MM.1S (cell line): ENCODE data around the gene VAX1.

Experiments
- DNase-seq: peaks from one replicate; pipeline ENCODE4 v3.0.0-alpha.2; 2015
- H2AFZ ChIP-seq: fragments of 300-600 bp; sonication (generic); 2 replicates; pipeline ENCODE4 v1.6.0; 2016; ENCODE audit warnings: antibody characterized with exemption, low read length
- H3F3A ChIP-seq: fragments of 300-600 bp; sonication (generic); 2 replicates; pipeline ENCODE4 v1.6.1; 2016; ENCODE audit warnings: mild to moderate bottlenecking, antibody characterized with exemption, low read length, moderate library complexity, mixed read lengths; ENCODE audit not compliant: insufficient read depth
- H3K27ac ChIP-seq: fragments of 300-600 bp; sonication (generic); 2 replicates; pipeline ENCODE4 v1.5.1; 2016; ENCODE audit warnings: mild to moderate bottlenecking, low read length
- H3K27me3 ChIP-seq: fragments of 300-600 bp; sonication (generic); replicated peaks from 2 replicates; pipeline ENCODE4 v1.6.0; 2016; ENCODE audit warnings: low read length; ENCODE audit not compliant: insufficient read depth
- H3K36me3 ChIP-seq: fragments of 300-600 bp; sonication (generic); replicated peaks from 2 replicates; pipeline ENCODE4 v1.6.1; 2016; ENCODE audit warnings: mild to moderate bottlenecking, low read length, mixed read lengths; ENCODE audit not compliant: insufficient read depth
- H3K4me1 ChIP-seq: fragments of 300-600 bp; sonication (generic); 2 replicates; pipeline ENCODE4 v1.6.1; 2016; ENCODE audit warnings: low read length, mixed read lengths
- H3K4me2 ChIP-seq: fragments of 300-600 bp; sonication (generic); 2 replicates; pipeline ENCODE4 v1.6.0; 2016; ENCODE audit warnings: low read depth, low read length
- H3K4me3 ChIP-seq: fragments of 300-600 bp; sonication (generic); 2 replicates; pipeline ENCODE4 v1.5.1; 2016; ENCODE audit warnings: low read length, mixed read lengths
- H3K79me2 ChIP-seq: fragments of 300-600 bp; sonication (generic); 2 replicates; pipeline ENCODE4 v1.6.1; 2016; ENCODE audit warnings: mixed run types, low read length, mixed read lengths
- H3K9ac ChIP-seq: fragments of 300-600 bp; sonication (generic); 2 replicates; pipeline ENCODE4 v1.6.1; 2016; ENCODE audit warnings: low read length, mixed read lengths
- H3K9me2 ChIP-seq: fragments of 300-600 bp; sonication (generic); replicated peaks from 2 replicates; pipeline ENCODE4 v1.6.1; 2016; ENCODE audit warnings: mild to moderate bottlenecking, low read length, mixed read lengths; ENCODE audit not compliant: insufficient read depth
- H3K9me3 ChIP-seq: fragments of 300-600 bp; sonication (generic); replicated peaks from 2 replicates; pipeline ENCODE4 v1.6.1; 2016; ENCODE audit warnings: mild to moderate bottlenecking, low read length, mixed read lengths; ENCODE audit not compliant: insufficient read depth
- H4K20me1 ChIP-seq: fragments of 300-600 bp; sonication (generic); 2 replicates; pipeline ENCODE4 v1.6.1; 2016; ENCODE audit warnings: mild to moderate bottlenecking, low read length, moderate library complexity, mixed read lengths; ENCODE audit not compliant: insufficient read depth
- EZH2 ChIP-seq: fragments of 300-600 bp; sonication (generic); optimal IDR thresholded peaks from 2 replicates; pipeline ENCODE3; 2017; ENCODE audit warnings: low read depth, mild to moderate bottlenecking, antibody characterized with exemption, low read length, mixed read lengths
- EZH2phosphoT487 ChIP-seq: fragments of 300-600 bp; sonication (generic); IDR thresholded peaks from 2 replicates; pipeline ENCODE4 v1.6.1; 2018; ENCODE audit warnings: antibody characterized with exemption, low read length
- TF ChIP-seq, protein P1 (sequence below): fragments of 300-600 bp; sonication (generic); IDR thresholded peaks from 2 replicates; pipeline ENCODE4 v1.5.1; 2016; ENCODE audit warnings: antibody characterized with exemption, low read length, mixed read lengths

The VAX1 gene

DNA sequence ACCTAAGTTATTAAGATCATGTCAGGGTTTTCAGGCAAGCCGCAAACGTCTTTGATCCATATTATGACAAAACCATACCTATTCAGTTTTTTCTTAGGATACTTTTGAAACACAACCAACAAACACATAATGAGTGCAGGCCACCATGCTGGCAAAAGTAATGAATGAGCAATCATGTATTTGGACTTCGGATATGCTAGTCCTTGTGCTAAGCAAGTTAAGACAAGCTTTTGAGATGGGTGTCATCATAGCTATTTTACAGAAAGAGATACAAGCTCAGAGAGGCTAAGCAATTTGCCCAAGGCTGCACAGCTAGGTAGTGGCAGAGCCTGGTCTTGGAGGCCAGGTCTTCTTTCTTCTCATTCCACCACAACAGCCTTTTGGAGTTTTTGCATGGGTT, 46.8 kb upstream of the VAX1 start:
- Histone ChIP-seq H3K9ac (no peak overlapping the region), H3K27me3 (no peaks in the 10 kb centered on the region), H3K9me3 (no peaks in the 10 kb centered on the region), H3K4me3 (no peak overlapping the region), H4K20me1 (no peaks in the 10 kb centered on the region), H3K79me2 (no peaks in the 10 kb centered on the region), H3K27ac (no peak overlapping the region), H3K4me1 (no peaks in the 10 kb centered on the region), H3K4me2 (no peak overlapping the region), H3F3A (no peaks in the 10 kb centered on the region), H3K9me2 (no peaks in the 10 kb centered on the region), H2AFZ (no peak overlapping the region), H3K36me3 (no peaks in the 10 kb centered on the region)
- no peak for DNase-seq
- TF ChIP-seq, protein P1, sequence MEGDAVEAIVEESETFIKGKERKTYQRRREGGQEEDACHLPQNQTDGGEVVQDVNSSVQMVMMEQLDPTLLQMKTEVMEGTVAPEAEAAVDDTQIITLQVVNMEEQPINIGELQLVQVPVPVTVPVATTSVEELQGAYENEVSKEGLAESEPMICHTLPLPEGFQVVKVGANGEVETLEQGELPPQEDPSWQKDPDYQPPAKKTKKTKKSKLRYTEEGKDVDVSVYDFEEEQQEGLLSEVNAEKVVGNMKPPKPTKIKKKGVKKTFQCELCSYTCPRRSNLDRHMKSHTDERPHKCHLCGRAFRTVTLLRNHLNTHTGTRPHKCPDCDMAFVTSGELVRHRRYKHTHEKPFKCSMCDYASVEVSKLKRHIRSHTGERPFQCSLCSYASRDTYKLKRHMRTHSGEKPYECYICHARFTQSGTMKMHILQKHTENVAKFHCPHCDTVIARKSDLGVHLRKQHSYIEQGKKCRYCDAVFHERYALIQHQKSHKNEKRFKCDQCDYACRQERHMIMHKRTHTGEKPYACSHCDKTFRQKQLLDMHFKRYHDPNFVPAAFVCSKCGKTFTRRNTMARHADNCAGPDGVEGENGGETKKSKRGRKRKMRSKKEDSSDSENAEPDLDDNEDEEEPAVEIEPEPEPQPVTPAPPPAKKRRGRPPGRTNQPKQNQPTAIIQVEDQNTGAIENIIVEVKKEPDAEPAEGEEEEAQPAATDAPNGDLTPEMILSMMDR: no peak
- TF ChIP-seq EZH2 (no peak), EZH2phosphoT487 (no peak)

- no peak for DNase-seq
- no peaks in the 10 kb centered on the region for H3K79me2 ChIP-seq
- no peaks in the 10 kb centered on the region for H3K4me1 ChIP-seq
- H3K4me3 ChIP-seq: no peak overlapping the region
- TF ChIP-seq EZH2 (no peak), EZH2phosphoT487 (no peak)
- TF ChIP-seq, protein P1: no peak
- no peak overlapping the region for H3K9ac ChIP-seq
- H3K9me2 ChIP-seq: no peaks in the 10 kb centered on the region
- no peaks in the 10 kb centered on the region for H3K9me3 ChIP-seq
- no peaks in the 10 kb centered on the region for H3K36me3 ChIP-seq
- no peak overlapping the region for H2AFZ ChIP-seq
- H3K27me3 ChIP-seq: no peaks in the 10 kb centered on the region
- no peak overlapping the region for H3K27ac ChIP-seq
- H4K20me1 ChIP-seq: no peaks in the 10 kb centered on the region
- no peak overlapping the region for H3K4me2 ChIP-seq
- no peaks in the 10 kb centered on the region for H3F3A ChIP-seq
Observed at GRCh38 chr10:117184296-117184695, 46.2 kb upstream of the VAX1 start.

DNA sequence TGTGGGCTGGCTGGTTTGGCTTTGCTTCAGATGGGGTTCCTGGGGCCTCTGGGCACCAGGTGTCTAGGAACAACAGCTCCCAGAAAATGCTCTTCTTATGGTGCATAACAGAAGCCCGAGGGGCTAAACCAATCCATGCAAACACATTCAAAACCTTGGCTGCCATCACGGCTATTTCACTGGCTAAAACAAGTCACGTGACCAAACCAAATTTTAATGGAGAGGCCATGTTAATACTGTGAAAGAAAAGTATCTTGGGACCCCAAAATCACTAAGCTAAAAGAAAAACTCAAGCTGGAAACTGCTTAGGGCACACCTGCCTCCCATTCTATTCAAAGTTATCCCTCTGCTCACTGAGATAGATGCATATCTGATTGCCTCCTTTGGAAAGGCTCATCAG, 40.1 kb upstream of the VAX1 start:
- Histone ChIP-seq H3K4me1 (peaks cover 6% of the 10 kb centered on the region; the same call in 1 of the 2 replicates), H4K20me1 (no peaks in the 10 kb centered on the region), H3K9me2 (no peaks in the 10 kb centered on the region), H2AFZ (no peak overlapping the region), H3F3A (no peaks in the 10 kb centered on the region), H3K4me3 (no peak overlapping the region), H3K36me3 (no peaks in the 10 kb centered on the region), H3K27me3 (no peaks in the 10 kb centered on the region), H3K27ac (no peak overlapping the region), H3K79me2 (no peaks in the 10 kb centered on the region), H3K9ac (no peak overlapping the region), H3K9me3 (no peaks in the 10 kb centered on the region), H3K4me2 (no peak overlapping the region)
- DNase-seq: no peak
- no peak for TF ChIP-seq EZH2phosphoT487
- TF ChIP-seq, protein P1: no peak
